NCI-H82 (cell line): Measurements from ENCODE around the gene PLA2G12B.
"Not testable (repeated sequence)": the region's sequence is repeated elsewhere in the genome, so short reads cannot be mapped to it uniquely, and the experiment has no call there.

Experiments
- DNase-seq: peaks from one replicate; lab custom pipeline; 2025; lab: John Stamatoyannopoulos, UW

The PLA2G12B gene

DNA sequence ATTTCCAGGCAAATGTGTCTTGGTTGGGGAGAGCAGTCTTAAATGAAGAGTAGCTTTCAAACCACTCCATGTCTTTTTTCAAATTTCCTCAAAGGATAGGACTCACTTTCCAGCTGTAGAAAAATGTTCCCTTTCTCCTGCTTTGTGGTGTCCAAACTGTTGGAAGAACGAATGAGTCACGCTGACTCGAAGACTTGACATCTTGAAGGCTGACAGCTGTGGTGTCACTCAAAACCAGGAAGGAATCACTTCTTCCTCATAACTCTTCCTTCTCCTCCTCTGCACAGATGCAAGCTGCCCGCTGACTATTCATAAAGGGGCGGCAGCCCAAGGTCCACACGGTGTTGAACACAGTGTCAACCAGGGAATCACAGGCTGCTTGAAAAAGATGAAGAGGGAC lies 19.2 kb downstream of the PLA2G12B start:
- DNase-seq: no peak

- DNase-seq: no peak
These were observed 22.2 kb downstream of the PLA2G12B start for GRCh38 chr10:72932259-72933015.

DNA sequence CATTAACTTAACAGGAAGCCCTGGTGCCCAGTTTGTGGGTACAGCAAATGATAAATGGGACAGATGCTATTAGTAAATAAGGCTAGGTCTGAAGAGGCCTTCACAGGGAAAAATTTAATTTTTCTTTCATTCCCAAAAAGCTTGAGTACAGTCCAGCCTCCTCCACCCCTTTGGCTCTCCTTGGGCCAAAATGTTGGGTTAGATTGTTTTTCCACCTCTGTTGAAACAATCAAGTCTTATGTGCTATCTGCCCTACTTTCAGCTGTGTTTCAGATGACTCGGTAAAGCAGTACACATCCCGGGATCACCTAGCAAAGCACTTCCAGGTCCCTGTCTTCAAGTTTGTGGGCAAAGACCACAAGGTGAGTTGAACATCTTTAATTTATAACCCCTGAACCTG lies 24.3 kb downstream of the PLA2G12B start:
- DNase-seq: no peak

- no peak for DNase-seq
These were observed 25.8 kb downstream of the PLA2G12B start for GRCh38 chr10:72928798-72929197.

GRCh38 chr10:72927485-72927884 lies 27.1 kb downstream of the PLA2G12B start:
- no peak for DNase-seq

- DNase-seq: no peak
These were observed 28.6 kb downstream of the PLA2G12B start for GRCh38 chr10:72925951-72926465.

DNA sequence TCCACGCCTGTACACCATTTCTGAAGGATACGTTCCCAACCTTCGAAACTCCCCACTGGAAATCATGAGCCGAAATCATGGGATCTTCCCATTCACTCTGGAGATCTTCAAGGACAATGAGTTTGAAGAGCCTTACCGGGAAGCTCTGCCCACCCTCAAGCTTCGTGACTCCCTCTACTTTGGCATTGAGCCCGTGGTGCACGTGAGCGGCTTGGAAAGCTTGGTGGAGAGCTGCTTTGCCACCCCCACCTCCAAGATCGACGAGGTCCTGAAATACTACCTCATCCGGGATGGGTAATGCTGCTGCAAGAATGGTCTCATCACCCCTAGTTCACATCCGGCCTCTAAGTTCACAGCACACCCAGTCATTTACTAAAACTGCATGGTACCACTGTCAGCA lies 30.3 kb downstream of the PLA2G12B start:
- DNase-seq: no peak

DNA sequence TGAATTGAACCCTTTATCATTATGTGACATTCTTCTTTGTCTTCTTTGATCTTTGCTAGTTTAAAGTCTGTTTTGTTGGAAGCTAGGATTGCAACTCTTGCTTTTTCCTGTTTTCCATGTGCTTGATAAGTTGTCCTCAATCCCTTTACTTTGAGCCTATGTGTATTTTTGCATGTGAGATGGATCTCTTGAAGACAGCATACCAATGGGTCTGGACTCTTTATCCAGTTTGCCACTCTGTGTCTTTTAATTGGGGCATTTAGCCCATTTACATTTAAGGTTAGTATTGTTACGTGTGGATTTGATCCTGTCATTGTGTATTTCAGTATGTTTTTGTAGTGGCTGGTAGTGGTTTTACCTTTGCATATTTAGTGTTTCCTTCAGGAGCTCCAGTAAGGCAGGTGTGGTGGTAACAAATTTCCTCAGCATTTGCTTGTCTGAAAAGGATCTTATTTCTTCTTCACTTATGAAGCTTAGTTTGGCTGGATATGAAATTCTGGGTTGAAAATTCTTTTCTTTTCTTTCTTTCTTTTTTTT lies 33.4 kb downstream of the PLA2G12B start:
- DNase-seq: not testable (repeated sequence)

GRCh38 chr10:72918352-72918751 lies 36.3 kb downstream of the PLA2G12B start:
- DNase-seq: no peak

DNA sequence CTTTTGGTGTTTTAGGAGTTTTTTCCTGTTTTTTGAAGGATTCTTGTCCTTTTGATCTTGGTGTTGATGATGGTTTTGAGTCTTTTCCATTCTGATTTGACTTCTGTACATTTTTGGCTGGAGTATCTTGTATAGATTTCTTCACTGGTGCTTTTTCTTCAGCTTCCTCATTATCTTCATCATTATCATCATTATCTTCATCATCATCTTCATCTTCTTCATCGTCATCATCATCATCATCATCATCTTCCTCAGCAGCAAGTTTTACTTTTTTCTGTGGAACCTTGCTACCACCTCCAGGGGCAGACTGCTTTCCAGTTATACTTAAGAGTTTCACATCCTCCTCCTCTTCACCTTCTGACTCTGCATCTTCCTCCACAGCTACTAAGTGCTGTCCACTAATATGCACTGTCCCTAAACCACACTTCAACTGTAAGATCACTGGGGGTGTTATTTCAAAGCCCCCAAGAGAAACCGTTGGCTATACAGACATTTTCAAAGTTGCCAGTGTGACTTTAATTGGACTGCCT lies 36.7 kb downstream of the PLA2G12B start:
- DNase-seq: not testable (repeated sequence)

DNA sequence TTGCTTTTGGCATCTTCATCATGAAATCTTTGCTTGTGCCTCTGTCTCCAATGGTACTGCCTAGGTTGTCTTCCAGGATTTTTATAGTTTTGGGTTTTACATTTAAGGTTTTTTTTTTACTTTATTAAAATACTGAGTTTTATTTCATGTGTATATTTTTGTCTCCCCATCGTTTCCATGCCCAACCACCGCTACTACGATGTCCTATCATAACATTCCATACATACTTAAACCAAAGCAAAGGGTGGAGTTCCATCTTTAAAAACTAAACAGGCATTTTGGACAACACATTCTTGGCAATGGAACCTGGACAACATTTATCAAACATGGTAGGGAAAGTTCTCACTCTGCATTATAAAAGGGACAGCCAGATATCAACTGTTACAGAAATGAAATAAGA lies 37.4 kb downstream of the PLA2G12B start:
- not testable (repeated sequence) for DNase-seq

GRCh38 chr10:72913287-72913686 lies 41.3 kb downstream of the PLA2G12B start:
- DNase-seq: no peak

DNA sequence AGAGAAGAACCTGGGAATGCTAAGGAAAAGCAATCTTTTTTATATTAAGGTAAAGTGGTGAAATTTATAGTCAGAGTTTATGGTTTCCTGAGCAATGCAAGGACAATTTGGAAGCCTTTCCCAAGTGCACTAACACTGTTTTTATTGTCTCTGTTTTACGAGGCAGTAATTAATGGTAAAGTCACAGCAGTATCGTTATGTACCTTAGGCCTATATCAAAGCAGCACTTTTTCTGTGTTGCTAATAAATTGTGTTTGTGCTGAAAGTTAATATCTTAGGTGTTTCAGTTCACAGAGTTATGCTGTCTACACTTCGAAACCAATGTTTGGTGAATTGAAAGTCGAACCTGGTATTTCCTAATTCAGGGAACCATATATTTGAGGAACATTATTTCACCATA lies 41.9 kb downstream of the PLA2G12B start:
- no peak for DNase-seq

GRCh38 chr10:72911758-72912157 lies 42.8 kb downstream of the PLA2G12B start:
- no peak for DNase-seq

DNA sequence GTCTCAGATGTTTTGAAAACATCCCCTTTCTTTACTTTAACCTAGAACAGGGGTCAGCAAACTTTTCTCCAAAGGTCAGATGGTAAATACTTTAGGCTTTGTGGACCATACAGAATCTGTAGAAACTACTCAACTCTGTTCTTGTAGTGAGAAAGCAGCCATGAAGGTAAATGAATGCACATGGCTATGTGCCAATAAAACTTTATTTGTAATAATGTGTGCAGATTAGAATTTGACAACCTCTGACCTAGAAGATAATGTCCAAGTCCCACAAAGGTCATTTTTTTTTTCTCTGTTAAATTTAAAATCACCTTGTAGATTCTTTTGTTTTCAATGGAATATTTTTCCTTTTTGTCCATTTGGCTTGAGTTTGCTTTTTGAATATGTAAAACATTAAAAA lies 43.9 kb downstream of the PLA2G12B start:
- no peak for DNase-seq

DNA sequence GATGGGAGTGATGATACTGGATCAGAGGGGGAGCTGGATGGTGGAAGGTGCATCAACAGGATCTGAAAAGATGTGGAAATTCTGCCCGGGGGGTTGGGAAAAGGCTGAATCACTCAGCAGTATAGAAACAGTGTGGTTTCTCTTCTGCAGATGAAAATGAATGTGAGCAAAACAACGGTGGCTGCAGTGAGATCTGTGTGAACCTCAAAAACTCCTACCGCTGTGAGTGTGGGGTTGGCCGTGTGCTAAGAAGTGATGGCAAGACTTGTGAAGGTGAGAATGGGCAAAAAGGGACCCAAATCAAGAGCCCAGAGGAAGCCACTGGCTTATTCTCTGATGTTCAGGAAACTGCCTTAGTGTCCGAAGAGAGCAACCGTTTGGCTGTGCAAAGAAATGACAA lies 48.2 kb downstream of the PLA2G12B start:
- DNase-seq: no peak

- DNase-seq: no peak
These were observed 49.8 kb downstream of the PLA2G12B start for GRCh38 chr10:72904806-72905205.

DNA sequence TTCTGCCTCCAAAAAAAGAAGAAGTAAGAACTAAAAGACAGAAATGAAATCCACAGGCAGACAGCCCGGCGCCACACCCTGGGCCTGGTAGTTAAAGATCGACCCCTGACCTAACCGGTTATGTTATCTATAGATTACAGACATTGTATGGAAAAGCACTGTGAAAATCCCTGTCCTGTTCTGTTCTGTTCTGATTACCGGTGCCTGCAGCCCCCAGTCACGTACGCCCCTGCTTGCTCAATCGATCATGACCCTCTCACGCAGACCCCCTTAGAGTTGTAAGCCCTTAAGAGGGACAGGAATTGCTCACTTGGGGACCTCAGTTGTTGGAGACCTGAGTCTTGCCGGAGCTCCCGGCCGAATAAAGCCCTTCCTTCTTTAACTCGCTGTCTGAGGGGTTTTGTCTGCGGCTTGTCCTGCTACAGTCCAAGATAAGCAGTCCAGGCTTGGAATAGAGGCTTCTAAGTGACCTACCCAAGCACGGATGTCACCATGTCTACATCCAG lies 50.6 kb downstream of the PLA2G12B start:
- DNase-seq: not testable (repeated sequence)

GRCh38 chr10:72899545-72899944 lies 55.1 kb downstream of the PLA2G12B start:
- DNase-seq: no peak

DNA sequence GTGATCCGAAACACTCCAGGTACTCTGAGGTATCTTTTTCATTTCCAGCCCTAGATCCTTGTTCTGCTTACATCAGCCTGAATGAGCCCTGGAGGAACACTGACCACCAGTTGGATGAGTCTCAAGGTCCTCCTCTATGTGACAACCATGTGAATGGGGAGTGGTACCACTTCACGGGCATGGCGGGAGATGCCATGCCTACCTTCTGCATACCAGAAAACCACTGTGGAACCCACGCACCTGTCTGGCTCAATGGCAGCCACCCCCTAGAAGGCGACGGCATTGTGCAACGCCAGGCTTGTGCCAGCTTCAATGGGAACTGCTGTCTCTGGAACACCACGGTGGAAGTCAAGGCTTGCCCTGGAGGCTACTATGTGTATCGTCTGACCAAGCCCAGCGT lies 56.0 kb downstream of the PLA2G12B start:
- DNase-seq: no peak

GRCh38 chr10:72895236-72895850 lies 59.3 kb downstream of the PLA2G12B start:
- peak; percentile 5 for DNase-seq

- DNase-seq: no peak
These were observed 61.3 kb downstream of the PLA2G12B start, which contains the start of gene OIT3 for GRCh38 chr10:72893136-72893798. TSS of gene OIT3 (plus strand) at chr10:72893739. CDS start at chr10:72893799, 60 bp downstream.
